Measurements from ENCODE around the gene USF2.

DNA sequence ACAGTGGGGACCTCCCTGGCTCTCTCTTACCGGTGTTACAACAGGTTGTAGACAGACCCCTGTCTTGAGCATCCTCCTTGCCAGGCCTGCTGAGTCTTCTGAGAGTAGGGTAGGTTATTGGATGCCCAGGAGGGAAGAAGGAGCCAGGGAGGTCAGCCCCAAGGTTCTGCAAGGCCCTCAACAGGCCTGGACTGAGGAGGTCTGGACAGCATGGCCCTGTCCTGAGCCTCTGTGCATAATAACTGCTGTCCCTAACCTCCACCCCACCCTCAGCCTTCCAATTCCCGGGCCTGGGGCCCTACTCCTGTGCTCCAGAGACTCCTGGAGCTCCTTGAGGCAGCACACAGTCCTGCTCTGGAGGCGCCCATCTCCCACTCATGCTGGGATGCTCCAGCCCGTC is 60.6 kb downstream of the USF2 start:
- TF ChIP-seq, protein P1, sequence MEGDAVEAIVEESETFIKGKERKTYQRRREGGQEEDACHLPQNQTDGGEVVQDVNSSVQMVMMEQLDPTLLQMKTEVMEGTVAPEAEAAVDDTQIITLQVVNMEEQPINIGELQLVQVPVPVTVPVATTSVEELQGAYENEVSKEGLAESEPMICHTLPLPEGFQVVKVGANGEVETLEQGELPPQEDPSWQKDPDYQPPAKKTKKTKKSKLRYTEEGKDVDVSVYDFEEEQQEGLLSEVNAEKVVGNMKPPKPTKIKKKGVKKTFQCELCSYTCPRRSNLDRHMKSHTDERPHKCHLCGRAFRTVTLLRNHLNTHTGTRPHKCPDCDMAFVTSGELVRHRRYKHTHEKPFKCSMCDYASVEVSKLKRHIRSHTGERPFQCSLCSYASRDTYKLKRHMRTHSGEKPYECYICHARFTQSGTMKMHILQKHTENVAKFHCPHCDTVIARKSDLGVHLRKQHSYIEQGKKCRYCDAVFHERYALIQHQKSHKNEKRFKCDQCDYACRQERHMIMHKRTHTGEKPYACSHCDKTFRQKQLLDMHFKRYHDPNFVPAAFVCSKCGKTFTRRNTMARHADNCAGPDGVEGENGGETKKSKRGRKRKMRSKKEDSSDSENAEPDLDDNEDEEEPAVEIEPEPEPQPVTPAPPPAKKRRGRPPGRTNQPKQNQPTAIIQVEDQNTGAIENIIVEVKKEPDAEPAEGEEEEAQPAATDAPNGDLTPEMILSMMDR (IDR thresholded peaks at IDR 0.05; ENCODE audit: insufficient read depth, low read depth, low read length) = no peak
- no peak for TF ChIP-seq EZH2 (IDR thresholded peaks at IDR 0.05; ENCODE audit: insufficient read depth, low read length)
